ENCODE data around the gene SLC25A44. TPM values are rescaled to one million over a fixed set of nuclear protein-coding genes. Genes with fewer than 3 reads are reported as not detected.

The SLC25A44 gene
- total and polyA plus RNA-seq, 11 donors: 5.8 to 29.3 (median 20.5) TPM

DNA sequence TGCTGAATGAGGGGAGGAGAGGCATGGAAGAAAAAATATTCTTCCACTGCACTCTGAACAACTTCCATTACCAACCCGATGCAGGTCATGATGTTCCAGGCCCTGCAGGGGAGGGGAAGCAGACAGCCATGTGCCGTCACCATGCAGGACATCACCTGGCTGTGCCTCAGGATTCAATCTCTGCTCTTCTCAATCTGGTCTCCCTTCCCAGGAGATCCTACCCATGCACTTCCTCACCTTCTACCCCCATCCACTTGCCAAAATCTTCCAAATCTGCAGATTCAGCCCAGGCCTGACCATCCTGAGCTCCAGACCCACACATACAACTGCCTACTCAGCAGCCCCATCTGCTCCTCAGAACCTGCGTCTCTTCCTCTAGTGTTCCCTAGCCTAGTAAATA lies 59.7 kb downstream of the SLC25A44 start:
- no peak for DNase-seq
- ATAC-seq: no peak
- intact Hi-C loops (cut with DNase I): loop anchor here in 1 of 10 donors (10.0 kb wide), 1 partner anchor 61 kb away; no protein-coding TSS in a partner anchor

DNA sequence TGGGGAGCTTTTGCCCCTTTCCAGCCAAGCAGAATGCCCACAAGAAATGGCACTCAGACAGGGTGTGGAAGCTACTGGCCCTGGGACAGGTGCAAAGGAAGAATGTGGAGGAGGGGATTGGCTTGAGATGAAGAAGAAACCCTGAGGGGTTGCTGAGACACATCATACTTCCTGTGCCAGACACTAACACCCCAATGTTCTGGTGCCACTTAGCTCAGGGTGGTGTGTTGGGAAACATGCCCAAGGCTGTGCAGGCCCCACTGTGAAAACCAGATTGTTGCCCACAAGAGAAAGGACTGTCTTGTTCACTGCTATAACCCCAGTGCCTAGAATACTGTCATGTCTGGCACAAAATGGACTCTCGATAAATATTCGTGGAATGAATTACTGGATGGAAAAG lies 63.8 kb downstream of the SLC25A44 start:
- TF ChIP-seq POLR2A (IDR thresholded peaks at IDR 0.05): no peak
- TF ChIP-seq, protein P1, sequence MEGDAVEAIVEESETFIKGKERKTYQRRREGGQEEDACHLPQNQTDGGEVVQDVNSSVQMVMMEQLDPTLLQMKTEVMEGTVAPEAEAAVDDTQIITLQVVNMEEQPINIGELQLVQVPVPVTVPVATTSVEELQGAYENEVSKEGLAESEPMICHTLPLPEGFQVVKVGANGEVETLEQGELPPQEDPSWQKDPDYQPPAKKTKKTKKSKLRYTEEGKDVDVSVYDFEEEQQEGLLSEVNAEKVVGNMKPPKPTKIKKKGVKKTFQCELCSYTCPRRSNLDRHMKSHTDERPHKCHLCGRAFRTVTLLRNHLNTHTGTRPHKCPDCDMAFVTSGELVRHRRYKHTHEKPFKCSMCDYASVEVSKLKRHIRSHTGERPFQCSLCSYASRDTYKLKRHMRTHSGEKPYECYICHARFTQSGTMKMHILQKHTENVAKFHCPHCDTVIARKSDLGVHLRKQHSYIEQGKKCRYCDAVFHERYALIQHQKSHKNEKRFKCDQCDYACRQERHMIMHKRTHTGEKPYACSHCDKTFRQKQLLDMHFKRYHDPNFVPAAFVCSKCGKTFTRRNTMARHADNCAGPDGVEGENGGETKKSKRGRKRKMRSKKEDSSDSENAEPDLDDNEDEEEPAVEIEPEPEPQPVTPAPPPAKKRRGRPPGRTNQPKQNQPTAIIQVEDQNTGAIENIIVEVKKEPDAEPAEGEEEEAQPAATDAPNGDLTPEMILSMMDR (IDR thresholded peaks at IDR 0.05): no peak
- H3K27ac ChIP-seq: no peak overlapping the region
- no peaks in the 10 kb centered on the region for H3K27me3 ChIP-seq
- no peaks in the 10 kb centered on the region for H3K4me1 ChIP-seq
- ATAC-seq: no peak
- WGBS, 4 donors: 88 to 97% (median 90%) methylated on average over 2 of the region's 2 CpGs
- peaks cover 2 to 100% (median 95%) of the 10 kb centered on the region in 9 donors for H3K36me3 ChIP-seq
- intact Hi-C loops (cut with DNase I): loop anchor here in 1 of 10 donors (10.0 kb wide), 1 partner anchor 57 kb away; no protein-coding TSS in a partner anchor
- H3K9me3 ChIP-seq: no peaks in the 10 kb centered on the region
- no peak for DNase-seq
- H3K4me3 ChIP-seq: no peak overlapping the region

More for the DNA sequence above, 59.7 kb downstream of the SLC25A44 start:
- Histone ChIP-seq H3K4me3 (no peak overlapping the region), H3K27me3 (no peaks in the 10 kb centered on the region), H3K27ac (no peak overlapping the region), H3K4me1 (peaks cover 0 to 30% (median 12%) of the 10 kb centered on the region in 12 donors), H3K9me3 (no peaks in the 10 kb centered on the region), H3K36me3 (peaks cover 2 to 100% (median 92%) of the 10 kb centered on the region in 9 donors)
- 87 to 97% (median 90%) methylated on average over 3 of the region's 3 CpGs for WGBS, 4 donors
- TF ChIP-seq, protein P1 (IDR thresholded peaks at IDR 0.05): no peak
- TF ChIP-seq POLR2A (IDR thresholded peaks at IDR 0.05): no peak

DNA sequence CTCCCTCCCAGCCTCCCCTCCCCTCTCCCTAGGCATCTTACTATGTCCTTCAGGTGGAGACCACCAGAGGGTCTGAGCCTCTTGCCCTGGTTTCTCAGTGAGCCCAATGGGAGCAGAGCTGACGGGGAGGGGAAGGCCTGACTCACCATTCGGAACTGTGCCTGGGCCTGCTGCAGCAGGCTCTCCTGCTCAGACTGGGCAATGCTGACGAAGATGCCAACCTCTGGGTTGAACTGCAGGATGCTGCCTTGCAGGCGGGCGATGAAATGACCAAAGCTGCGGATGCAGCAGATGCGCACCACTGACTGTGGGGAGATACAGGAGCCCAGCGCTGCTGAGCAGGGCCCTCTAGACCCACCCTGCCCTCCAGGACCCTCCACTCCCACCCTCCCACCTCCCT lies 65.0 kb downstream of the SLC25A44 start:
- no peak overlapping the region for H3K4me3 ChIP-seq
- DNase-seq (no peak), ATAC-seq (no peak)
- peaks cover 0 to 100% (median 95%) of the 10 kb centered on the region in 9 donors for H3K36me3 ChIP-seq
- no peak overlapping the region for H3K27ac ChIP-seq
- TF ChIP-seq, protein P1 (IDR thresholded peaks at IDR 0.05): no peak
- TF ChIP-seq POLR2A (IDR thresholded peaks at IDR 0.05): no peak
- intact Hi-C loops (cut with DNase I): loop anchor here in 1 of 10 donors (10.0 kb wide), 1 partner anchor 56 kb away; no protein-coding TSS in a partner anchor
- WGBS, 4 donors: 95 to 99% (median 97%) methylated on average over 7 to 8 of the region's 8 CpGs
- H3K27me3 ChIP-seq: no peaks in the 10 kb centered on the region
- no peaks in the 10 kb centered on the region for H3K9me3 ChIP-seq
- no peaks in the 10 kb centered on the region for H3K4me1 ChIP-seq

DNA sequence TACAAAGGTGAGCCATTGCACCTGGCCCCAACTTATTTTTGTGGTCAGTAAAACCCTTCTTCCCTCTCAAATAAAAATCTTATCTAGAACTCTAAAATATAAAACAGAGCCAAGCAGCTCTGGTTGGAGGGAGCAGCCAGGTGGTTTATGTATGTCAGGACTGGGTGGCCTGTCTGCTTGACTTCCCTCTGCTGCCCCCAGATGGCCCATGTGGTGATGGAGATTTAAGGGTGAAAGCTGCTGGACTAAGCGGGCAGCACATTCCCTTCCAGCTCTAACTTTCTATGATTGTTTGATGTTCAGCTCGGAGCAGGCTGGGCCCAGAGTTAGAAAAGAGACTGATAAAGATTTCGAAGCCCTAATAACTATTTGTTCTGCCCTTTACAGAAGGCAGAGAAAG lies 65.9 kb downstream of the SLC25A44 start:
- Histone ChIP-seq H3K4me1 (no peaks in the 10 kb centered on the region), H3K4me3 (no peak overlapping the region), H3K36me3 (peaks cover 0 to 100% (median 97%) of the 10 kb centered on the region in 9 donors), H3K27me3 (no peaks in the 10 kb centered on the region), H3K9me3 (no peaks in the 10 kb centered on the region), H3K27ac (no peak overlapping the region)
- DNase-seq (no peak), ATAC-seq (no peak)
- intact Hi-C loops (cut with DNase I): loop anchor here in 1 of 10 donors (10.0 kb wide), 1 partner anchor 55 kb away; no protein-coding TSS in a partner anchor
- no peak for TF ChIP-seq POLR2A (IDR thresholded peaks at IDR 0.05)
- TF ChIP-seq, protein P1 (IDR thresholded peaks at IDR 0.05): no peak
- WGBS, 4 donors: 58 to 69% (median 66%) methylated on average over 3 of the region's 3 CpGs

All from heart left ventricle (tissue), 16 donors.